ENCODE data around the gene NTPCR. TPM values are rescaled to one million over a fixed set of nuclear protein-coding genes. Genes with fewer than 3 reads are reported as not detected.

NTPCR gene
- total RNA-seq, 1 experiment from 2014 or later, result 46.8 TPM

GRCh38 chr1:232949636-232950196 lies 695 bp upstream of the NTPCR start:
- Histone ChIP-seq H3K36me3 (ENCODE audit: control insufficient read depth, insufficient read depth, low read length) (peaks cover 3% of the 10 kb centered on the region; the same call in 1 of the 2 replicates), H3K27ac (ENCODE audit: low read length) (peak overlapping the region; percentile 96), H3K4me1 (ENCODE audit: control insufficient read depth, insufficient read depth, low read length) (peaks cover 13% of the 10 kb centered on the region), H3K27me3 (ENCODE audit: control insufficient read depth, insufficient read depth, low read length) (no peaks in the 10 kb centered on the region), H3K4me3 (ENCODE audit: low read depth in 2 of 2, low read length in 2 of 2) (peak overlapping the region; percentile 81 to 95), H3K9me3 (ENCODE audit: control insufficient read depth, insufficient read depth, low read depth, low read length) (no peaks in the 10 kb centered on the region)
- DNase-seq (ENCODE audit: low read depth, low spot score) (no peak), ATAC-seq (no peak)
- BruUV-seq (replicated peaks), result no TSS peak
- TF ChIP-seq, protein P1, sequence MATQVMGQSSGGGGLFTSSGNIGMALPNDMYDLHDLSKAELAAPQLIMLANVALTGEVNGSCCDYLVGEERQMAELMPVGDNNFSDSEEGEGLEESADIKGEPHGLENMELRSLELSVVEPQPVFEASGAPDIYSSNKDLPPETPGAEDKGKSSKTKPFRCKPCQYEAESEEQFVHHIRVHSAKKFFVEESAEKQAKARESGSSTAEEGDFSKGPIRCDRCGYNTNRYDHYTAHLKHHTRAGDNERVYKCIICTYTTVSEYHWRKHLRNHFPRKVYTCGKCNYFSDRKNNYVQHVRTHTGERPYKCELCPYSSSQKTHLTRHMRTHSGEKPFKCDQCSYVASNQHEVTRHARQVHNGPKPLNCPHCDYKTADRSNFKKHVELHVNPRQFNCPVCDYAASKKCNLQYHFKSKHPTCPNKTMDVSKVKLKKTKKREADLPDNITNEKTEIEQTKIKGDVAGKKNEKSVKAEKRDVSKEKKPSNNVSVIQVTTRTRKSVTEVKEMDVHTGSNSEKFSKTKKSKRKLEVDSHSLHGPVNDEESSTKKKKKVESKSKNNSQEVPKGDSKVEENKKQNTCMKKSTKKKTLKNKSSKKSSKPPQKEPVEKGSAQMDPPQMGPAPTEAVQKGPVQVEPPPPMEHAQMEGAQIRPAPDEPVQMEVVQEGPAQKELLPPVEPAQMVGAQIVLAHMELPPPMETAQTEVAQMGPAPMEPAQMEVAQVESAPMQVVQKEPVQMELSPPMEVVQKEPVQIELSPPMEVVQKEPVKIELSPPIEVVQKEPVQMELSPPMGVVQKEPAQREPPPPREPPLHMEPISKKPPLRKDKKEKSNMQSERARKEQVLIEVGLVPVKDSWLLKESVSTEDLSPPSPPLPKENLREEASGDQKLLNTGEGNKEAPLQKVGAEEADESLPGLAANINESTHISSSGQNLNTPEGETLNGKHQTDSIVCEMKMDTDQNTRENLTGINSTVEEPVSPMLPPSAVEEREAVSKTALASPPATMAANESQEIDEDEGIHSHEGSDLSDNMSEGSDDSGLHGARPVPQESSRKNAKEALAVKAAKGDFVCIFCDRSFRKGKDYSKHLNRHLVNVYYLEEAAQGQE (IDR thresholded peaks at IDR 0.05; ENCODE audit: insufficient read depth in 1 of 2, low read depth in 2 of 2, low read length in 1 of 2), result no peak
- TF ChIP-seq SIN3A (IDR thresholded peaks at IDR 0.05; ENCODE audit: borderline replicate concordance, insufficient read depth, low read depth, low read length) (no peak), TCF7L2 (IDR thresholded peaks at IDR 0.05; ENCODE audit: low read depth, low read length) (no peak), POLR2AphosphoS5 (IDR thresholded peaks at IDR 0.05; ENCODE audit: low read depth, low read length) (no peak)
- TF ChIP-seq, protein P2, sequence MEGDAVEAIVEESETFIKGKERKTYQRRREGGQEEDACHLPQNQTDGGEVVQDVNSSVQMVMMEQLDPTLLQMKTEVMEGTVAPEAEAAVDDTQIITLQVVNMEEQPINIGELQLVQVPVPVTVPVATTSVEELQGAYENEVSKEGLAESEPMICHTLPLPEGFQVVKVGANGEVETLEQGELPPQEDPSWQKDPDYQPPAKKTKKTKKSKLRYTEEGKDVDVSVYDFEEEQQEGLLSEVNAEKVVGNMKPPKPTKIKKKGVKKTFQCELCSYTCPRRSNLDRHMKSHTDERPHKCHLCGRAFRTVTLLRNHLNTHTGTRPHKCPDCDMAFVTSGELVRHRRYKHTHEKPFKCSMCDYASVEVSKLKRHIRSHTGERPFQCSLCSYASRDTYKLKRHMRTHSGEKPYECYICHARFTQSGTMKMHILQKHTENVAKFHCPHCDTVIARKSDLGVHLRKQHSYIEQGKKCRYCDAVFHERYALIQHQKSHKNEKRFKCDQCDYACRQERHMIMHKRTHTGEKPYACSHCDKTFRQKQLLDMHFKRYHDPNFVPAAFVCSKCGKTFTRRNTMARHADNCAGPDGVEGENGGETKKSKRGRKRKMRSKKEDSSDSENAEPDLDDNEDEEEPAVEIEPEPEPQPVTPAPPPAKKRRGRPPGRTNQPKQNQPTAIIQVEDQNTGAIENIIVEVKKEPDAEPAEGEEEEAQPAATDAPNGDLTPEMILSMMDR (IDR thresholded peaks at IDR 0.05), result no peak
- in situ Hi-C loops (cut with HindIII; ENCODE audit: low pct_unique_long_range_greater_than_20kb, low sequenced_read_pairs) (no loop called here), intact Hi-C loops (cut with micrococcal nuclease; ENCODE audit: unreplicated experiment) (no loop called here)
- POLR2A ChIA-PET, result no interaction called here
- CTCF ChIA-PET, result no interaction called here

- ATAC-seq, result peak; percentile 32; the same call in 1 of the 2 replicates
- Histone ChIP-seq H3K4me1 (ENCODE audit: control insufficient read depth, insufficient read depth, low read length) (peaks cover 13% of the 10 kb centered on the region), H3K4me3 (ENCODE audit: low read depth in 2 of 2, low read length in 2 of 2) (peak overlapping the region; percentile 81 to 95), H3K36me3 (ENCODE audit: control insufficient read depth, insufficient read depth, low read length) (peaks cover 3% of the 10 kb centered on the region), H3K27me3 (ENCODE audit: control insufficient read depth, insufficient read depth, low read length) (no peaks in the 10 kb centered on the region), H3K27ac (ENCODE audit: low read length) (peak overlapping the region; percentile 96), H3K9me3 (ENCODE audit: control insufficient read depth, insufficient read depth, low read depth, low read length) (no peaks in the 10 kb centered on the region)
- intact Hi-C loops (cut with micrococcal nuclease; ENCODE audit: unreplicated experiment), result no loop called here
- BruUV-seq (replicated peaks), result no TSS peak
- ChIA-PET CTCF (no interaction called here), POLR2A (no interaction called here)
- TF ChIP-seq, protein P1 (IDR thresholded peaks at IDR 0.05; ENCODE audit: insufficient read depth in 1 of 2, low read depth in 2 of 2, low read length in 1 of 2), result peak; percentile 34 to 45; a peak in 2 of 4 replicates
- TF ChIP-seq SIN3A (IDR thresholded peaks at IDR 0.05; ENCODE audit: borderline replicate concordance, insufficient read depth, low read depth, low read length) (no peak), POLR2AphosphoS5 (IDR thresholded peaks at IDR 0.05; ENCODE audit: low read depth, low read length) (no peak)
- no peak for DNase-seq (ENCODE audit: low read depth, low spot score)
- in situ Hi-C loops (cut with HindIII; ENCODE audit: low pct_unique_long_range_greater_than_20kb, low sequenced_read_pairs), result no loop called here
Measured at GRCh38 chr1:232951180-232951579, 769 bp downstream of the NTPCR start.

Measured in Panc1 (cell line).